ES-I3 (cell line): ENCODE measurements around the gene UBE2L3.

Experiments
- H3K36me3 ChIP-seq: 2 replicates; pipeline ENCODE4 v1.6.1; 2013; ENCODE audit warnings: mild to moderate bottlenecking, low read length, control low read depth, moderate library complexity; ENCODE audit not compliant: insufficient read depth
- H3K4me1 ChIP-seq: 2 replicates; pipeline ENCODE4 v1.6.1; 2013; ENCODE audit warnings: mild to moderate bottlenecking, control low read depth, low read length; ENCODE audit not compliant: insufficient read depth
- H3K9ac ChIP-seq: 2 replicates; pipeline ENCODE4 v1.6.1; 2013; ENCODE audit warnings: low read depth, mild to moderate bottlenecking, low read length, moderate library complexity
- H3K9me3 ChIP-seq: 2 replicates; pipeline ENCODE4 v1.6.1; 2013; ENCODE audit warnings: mild to moderate bottlenecking, low read length, moderate library complexity; ENCODE audit not compliant: control insufficient read depth, insufficient read depth

UBE2L3 gene

GRCh38 chr22:21624880-21625791, 57.6 kb downstream of the UBE2L3 start:
- H3K36me3 ChIP-seq: peaks cover 7% of the 10 kb centered on the region
- H3K9ac ChIP-seq: no peak overlapping the region
- no peaks in the 10 kb centered on the region for H3K9me3 ChIP-seq
- H3K4me1 ChIP-seq: no peaks in the 10 kb centered on the region

- Histone ChIP-seq H3K4me1 (no peaks in the 10 kb centered on the region), H3K9ac (no peak overlapping the region), H3K36me3 (peaks cover 4% of the 10 kb centered on the region; the same call in 1 of the 2 replicates), H3K9me3 (no peaks in the 10 kb centered on the region)
Observed at GRCh38 chr22:21626073-21626734, 58.7 kb downstream of the UBE2L3 start.

GRCh38 chr22:21626735-21627469, 59.4 kb downstream of the UBE2L3 start:
- Histone ChIP-seq H3K9ac (no peak overlapping the region), H3K36me3 (peaks cover 4% of the 10 kb centered on the region; the same call in 1 of the 2 replicates), H3K4me1 (no peaks in the 10 kb centered on the region), H3K9me3 (no peaks in the 10 kb centered on the region)

- peaks cover 4% of the 10 kb centered on the region; the same call in 1 of the 2 replicates for H3K36me3 ChIP-seq
- H3K4me1 ChIP-seq: no peaks in the 10 kb centered on the region
- H3K9me3 ChIP-seq: no peaks in the 10 kb centered on the region
- H3K9ac ChIP-seq: peak overlapping the region; percentile 87; the same call in 1 of the 2 replicates
Observed at GRCh38 chr22:21628386-21629254, 61.1 kb downstream of the UBE2L3 start.

GRCh38 chr22:21629255-21630149, 62.0 kb downstream of the UBE2L3 start, which contains the start of gene YDJC:
TSS of gene YDJC (minus strand) at chr22:21630022. CDS start at chr22:21630014, 8 bp downstream.
- H3K9me3 ChIP-seq: no peaks in the 10 kb centered on the region
- peaks cover 4% of the 10 kb centered on the region; the same call in 1 of the 2 replicates for H3K36me3 ChIP-seq
- no peaks in the 10 kb centered on the region for H3K4me1 ChIP-seq
- peak within 1 kb of the TSS; percentile 87 for H3K9ac ChIP-seq

- Histone ChIP-seq H3K4me1 (no peaks in the 10 kb centered on the region), H3K9ac (no peak overlapping the region), H3K9me3 (no peaks in the 10 kb centered on the region), H3K36me3 (peaks cover 4% of the 10 kb centered on the region; the same call in 1 of the 2 replicates)
Observed at GRCh38 chr22:21631025-21631424, 63.5 kb downstream of the UBE2L3 start.

GRCh38 chr22:21632237-21632895, 64.9 kb downstream of the UBE2L3 start, which contains the start of gene CCDC116:
TSS of gene CCDC116 (plus strand) at chr22:21632760. CDS start at chr22:21633182, 422 bp downstream.
- Histone ChIP-seq H3K4me1 (no peaks in the 10 kb centered on the region), H3K36me3 (peaks cover 4% of the 10 kb centered on the region; the same call in 1 of the 2 replicates), H3K9ac (no peak within 1 kb of the TSS), H3K9me3 (no peaks in the 10 kb centered on the region)

GRCh38 chr22:21632931-21633330, 65.4 kb downstream of the UBE2L3 start:
- peaks cover 4% of the 10 kb centered on the region; the same call in 1 of the 2 replicates for H3K36me3 ChIP-seq
- no peaks in the 10 kb centered on the region for H3K9me3 ChIP-seq
- no peak overlapping the region for H3K9ac ChIP-seq
- no peaks in the 10 kb centered on the region for H3K4me1 ChIP-seq

GRCh38 chr22:21633481-21633880, 66.0 kb downstream of the UBE2L3 start:
- Histone ChIP-seq H3K36me3 (no peaks in the 10 kb centered on the region), H3K9me3 (no peaks in the 10 kb centered on the region), H3K4me1 (no peaks in the 10 kb centered on the region), H3K9ac (no peak overlapping the region)

GRCh38 chr22:21634081-21634480, 66.6 kb downstream of the UBE2L3 start:
- Histone ChIP-seq H3K4me1 (no peaks in the 10 kb centered on the region), H3K9me3 (no peaks in the 10 kb centered on the region), H3K9ac (no peak overlapping the region), H3K36me3 (no peaks in the 10 kb centered on the region)

- no peaks in the 10 kb centered on the region for H3K4me1 ChIP-seq
- H3K9ac ChIP-seq: no peak overlapping the region
- H3K9me3 ChIP-seq: no peaks in the 10 kb centered on the region
- no peaks in the 10 kb centered on the region for H3K36me3 ChIP-seq
Observed at GRCh38 chr22:21634844-21635243, 67.3 kb downstream of the UBE2L3 start.

- H3K9ac ChIP-seq: no peak overlapping the region
- no peaks in the 10 kb centered on the region for H3K4me1 ChIP-seq
- no peaks in the 10 kb centered on the region for H3K9me3 ChIP-seq
- H3K36me3 ChIP-seq: no peaks in the 10 kb centered on the region
Observed at GRCh38 chr22:21635771-21636510, 68.4 kb downstream of the UBE2L3 start.
